HG03039 (cell line): ENCODE data around the gene CXXC5.
"Not testable (repeated sequence)": the region's sequence is repeated elsewhere in the genome, so short reads cannot be mapped to it uniquely, and the experiment has no call there.

Experiments used
- ATAC-seq: cut with Tn5 transposase; IDR thresholded peaks from one replicate; pipeline ENCODE4 v1.9.1; 2021; ENCODE audit warnings: mild to moderate bottlenecking, moderate library complexity; ENCODE audit not compliant: unreplicated experiment

The CXXC5 gene

DNA sequence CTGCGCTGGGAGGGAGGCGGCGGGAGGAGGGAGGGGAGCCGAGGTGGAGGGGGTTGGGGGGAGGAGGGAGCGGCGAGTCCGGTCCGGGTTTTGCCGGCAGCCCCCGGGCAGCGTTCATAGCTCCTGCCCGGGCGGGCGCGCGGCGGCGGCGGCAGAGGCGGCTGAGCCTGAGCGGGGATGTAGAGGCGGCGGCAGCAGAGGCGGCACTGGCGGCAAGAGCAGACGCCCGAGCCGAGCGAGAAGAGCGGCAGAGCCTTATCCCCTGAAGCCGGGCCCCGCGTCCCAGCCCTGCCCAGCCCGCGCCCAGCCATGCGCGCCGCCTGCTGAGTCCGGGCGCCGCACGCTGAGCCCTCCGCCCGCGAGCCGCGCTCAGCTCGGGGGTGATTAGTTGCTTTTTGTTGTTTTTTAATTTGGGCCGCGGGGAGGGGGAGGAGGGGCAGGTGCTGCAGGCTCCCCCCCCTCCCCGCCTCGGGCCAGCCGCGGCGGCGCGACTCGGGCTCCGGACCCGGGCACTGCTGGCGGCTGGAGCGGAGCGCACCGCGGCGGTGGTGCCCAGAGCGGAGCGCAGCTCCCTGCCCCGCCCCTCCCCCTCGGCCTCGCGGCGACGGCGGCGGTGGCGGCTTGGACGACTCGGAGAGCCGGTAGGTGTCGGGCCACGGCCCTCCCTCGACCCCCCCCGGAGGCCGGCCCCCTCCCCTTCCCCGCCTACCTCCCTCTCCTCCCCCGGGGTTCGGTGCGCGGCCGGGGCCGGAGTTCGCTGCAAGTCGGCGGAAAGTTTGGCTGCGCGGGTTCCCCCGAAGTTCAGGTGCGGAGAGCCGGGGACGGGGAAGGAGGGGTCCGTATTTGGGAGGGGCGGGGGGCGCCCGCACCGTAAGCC is at the start of gene CXXC5:
CXXC5 (plus strand) TSS at position 145 of the 877 bp plus-strand sequence. CDS start 32,175 bp downstream, outside the sequence.
- ATAC-seq = peak; percentile 30

- not testable (repeated sequence) for ATAC-seq
Observed at GRCh38 chr5:139598601-139598965, 49.6 kb upstream of the CXXC5 start.

DNA sequence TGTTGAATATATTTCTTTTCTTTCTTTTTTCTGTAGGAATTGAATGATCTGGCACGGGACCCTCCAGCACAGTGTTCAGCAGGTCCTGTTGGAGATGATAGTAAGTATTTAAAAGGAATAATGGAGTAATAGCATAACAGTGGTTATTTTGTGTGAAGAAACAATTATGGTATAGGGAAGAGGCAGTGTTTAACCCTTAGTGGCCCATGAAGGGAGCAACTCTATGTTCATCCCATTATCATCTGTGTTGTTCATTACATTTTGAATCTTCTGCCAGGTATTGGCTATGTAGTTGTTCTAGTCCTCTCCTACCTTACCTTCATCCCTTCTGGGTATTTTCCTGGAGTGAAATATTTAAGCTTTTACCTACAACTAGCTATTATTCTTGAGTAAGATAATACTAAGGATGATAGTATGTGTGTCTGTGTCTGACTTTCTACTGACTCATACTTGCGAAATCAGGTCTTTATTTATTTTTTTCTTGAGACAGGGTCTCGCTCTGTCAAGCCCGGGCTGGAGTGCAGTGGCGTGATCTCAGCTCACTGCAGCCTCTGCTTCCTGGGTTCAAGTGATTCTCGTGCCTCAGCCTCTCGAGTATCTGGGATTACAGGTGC is 47.7 kb upstream of the CXXC5 start:
- no peak for ATAC-seq

DNA sequence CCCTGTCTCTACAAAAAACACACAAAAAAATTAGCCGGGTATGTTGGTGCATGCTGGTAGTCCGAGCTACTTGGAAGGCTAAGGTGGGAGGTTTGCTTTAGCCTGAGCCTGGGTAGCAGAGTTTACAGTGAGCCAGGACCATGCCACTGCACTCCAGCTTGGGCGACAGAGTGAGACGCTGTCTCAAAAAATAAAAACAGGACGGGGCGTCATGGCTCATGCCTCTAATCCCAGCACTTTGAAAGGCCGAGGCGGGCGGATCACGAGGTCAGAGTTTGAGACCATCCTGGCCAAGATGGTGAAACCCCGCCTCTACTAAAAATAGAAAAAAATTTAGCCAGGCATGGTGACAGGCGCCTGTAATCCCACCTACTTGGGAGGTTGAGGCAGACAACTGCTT is 46.7 kb upstream of the CXXC5 start:
- ATAC-seq = no peak

DNA sequence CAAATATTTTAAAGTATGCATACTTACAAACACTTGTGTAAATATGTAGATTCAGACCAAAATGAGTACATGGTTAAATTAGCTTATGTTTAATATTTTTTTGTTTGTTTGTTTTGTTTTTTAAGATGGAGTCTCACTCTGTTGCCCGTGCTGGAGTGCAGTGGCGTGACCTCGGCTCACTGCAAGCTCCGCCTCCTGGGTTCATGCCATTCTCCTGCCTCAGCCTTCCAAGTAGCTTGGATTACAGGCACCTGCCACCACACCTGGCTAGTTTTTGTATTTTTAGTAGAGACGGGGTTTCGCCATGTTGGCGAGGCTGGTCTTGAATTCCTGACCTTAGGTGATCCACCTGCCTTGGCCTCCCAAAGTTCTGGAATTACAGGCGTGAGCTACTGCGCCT is 46.2 kb upstream of the CXXC5 start:
- ATAC-seq = not testable (repeated sequence)

GRCh38 chr5:139605887-139606286 is 42.3 kb upstream of the CXXC5 start:
- no peak for ATAC-seq

- ATAC-seq = no peak
Observed at GRCh38 chr5:139611703-139612584, 36.2 kb upstream of the CXXC5 start.

DNA sequence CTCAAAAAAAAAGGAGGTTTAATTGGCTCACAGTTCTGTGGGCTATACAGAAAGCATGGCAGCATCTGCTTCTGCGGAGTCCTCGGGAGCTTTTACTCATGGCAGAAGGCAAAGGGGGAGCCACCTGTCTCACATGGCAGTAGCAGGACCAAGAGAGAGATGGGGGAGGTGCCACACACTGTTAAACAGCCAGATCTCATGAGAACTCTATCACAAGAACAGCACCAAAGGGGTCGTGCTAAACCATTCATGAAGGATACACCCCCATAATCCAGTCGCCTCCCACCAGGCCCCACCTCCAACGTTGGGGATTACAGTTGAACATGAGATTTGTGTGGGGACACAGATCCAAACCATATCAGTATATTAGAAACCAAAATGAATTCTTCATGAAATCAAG is 28.3 kb upstream of the CXXC5 start:
- ATAC-seq = no peak

DNA sequence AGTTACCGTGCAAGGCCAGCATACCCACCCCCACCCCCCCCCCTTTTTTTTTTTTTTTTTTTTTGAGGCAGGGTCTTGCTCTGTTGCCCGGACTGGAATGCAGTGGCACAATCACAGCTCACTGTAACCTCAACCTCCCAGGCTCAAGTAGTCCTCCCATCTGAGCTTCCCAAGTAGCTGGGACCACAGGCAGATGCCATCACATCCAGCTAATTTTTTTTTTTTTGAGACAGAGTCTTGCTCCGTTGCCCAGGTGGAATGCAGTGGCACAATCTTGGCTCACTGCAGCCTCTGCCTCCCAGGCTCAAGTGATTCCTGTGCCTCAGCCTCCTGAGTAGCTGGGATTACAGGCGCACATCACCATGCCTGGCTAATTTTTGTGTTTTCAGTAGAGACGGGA is 22.8 kb upstream of the CXXC5 start:
- not testable (repeated sequence) for ATAC-seq

- no peak for ATAC-seq
Observed at GRCh38 chr5:139630855-139631254, 17.3 kb upstream of the CXXC5 start.

GRCh38 chr5:139631520-139632165 is 16.5 kb upstream of the CXXC5 start:
- ATAC-seq = no peak

GRCh38 chr5:139633295-139634027 is 14.7 kb upstream of the CXXC5 start:
- ATAC-seq = no peak

DNA sequence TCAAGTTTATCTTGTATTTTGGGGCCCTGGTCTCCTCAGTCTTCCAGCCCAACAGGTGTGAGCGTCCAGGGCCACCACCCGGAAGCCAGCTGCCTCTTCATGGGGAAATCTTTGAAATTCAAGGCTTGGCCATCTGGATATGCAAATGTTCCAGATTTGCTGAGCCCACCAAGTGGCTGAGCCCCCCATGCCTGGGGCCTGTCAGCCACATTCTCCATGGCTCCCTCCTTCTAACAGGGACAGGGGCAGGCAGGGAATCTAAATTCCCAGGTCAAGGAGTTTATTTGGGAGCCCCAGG is 14.2 kb upstream of the CXXC5 start:
- ATAC-seq = no peak

GRCh38 chr5:139634541-139634940 is 13.6 kb upstream of the CXXC5 start:
- ATAC-seq = no peak

DNA sequence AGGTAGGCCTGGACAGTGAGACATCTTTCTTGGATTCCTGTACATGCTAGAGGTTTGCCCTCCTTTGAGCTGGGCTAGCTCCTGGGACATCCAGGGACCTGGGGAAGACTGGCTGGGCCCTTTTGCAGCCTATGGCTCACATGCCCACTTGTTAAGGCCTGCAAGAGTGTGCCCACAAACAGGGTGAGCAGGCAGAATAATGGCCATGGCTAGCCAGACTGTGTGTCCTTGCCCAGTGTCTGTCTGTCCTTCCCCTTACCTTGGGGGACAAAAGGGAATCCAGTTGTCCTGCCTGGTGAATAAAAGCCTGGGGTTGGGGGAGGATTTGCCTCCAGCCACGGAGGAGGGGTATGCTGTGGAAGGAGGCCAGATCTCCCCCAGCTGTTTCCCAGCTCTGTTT is 13.0 kb upstream of the CXXC5 start:
- ATAC-seq = no peak

DNA sequence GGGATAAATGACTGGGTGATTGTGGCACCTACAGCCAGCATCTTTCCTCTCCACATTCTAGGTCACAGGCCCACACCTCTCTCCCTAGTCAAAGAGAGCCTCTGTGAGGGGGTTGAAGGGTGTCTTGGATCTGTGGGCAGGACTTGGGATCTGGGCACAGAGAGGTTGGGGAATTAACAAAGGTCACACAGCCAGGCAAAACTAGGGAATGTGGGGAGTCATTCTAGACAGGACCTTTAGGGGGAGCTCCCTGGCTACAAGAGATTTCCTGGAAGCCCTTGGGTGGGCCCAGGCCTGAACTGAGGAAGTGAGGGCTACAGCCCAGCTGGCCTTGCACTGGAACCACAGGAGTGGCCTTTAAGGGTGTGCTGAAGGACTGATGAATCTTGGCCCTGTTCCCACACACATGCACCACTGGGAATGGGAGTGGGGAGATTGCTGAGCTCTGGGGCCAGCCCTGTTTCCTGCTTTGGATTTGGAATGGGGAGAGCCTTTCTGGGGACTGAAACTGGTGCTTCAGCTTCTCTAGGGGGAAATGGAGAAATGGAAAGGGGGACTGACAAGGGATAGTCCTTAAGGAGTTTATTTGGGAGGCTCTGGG is 12.4 kb upstream of the CXXC5 start:
- ATAC-seq = no peak

GRCh38 chr5:139636207-139636792 is 11.8 kb upstream of the CXXC5 start:
- peak; percentile 46 for ATAC-seq

- ATAC-seq = no peak
Observed at GRCh38 chr5:139636975-139637408, 11.2 kb upstream of the CXXC5 start.

DNA sequence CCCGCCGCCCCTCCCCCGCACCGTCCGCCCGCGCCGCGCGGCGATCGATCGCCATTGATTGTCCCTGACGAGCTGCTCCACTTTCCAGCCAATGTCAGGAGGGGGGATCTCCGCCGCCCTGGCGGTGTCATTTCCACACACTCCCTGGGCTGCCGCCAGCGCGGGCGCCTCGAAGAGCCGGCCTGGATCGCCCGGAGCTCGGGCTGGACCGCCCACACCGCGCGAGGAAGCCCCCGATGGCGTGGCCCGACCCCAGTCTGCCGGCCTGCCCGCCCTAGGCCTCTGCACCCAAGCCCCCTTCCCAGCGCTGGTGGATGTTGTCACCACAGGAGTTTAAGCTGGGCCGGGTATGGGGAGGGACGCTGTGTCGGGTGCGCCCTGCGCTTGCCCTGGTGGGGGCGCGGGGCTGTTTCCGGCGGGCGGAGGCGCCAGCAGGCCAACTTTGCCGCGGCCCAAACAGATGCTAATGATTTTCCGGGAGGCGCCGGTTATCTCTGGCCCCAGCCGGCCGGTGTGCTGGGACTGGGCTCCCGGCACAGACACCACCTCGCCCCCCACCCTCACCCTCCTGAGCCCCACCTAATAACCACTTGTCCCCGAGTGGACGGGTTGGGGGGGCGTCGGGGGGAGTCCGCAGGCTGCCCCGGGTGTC is 10.6 kb upstream of the CXXC5 start:
- no peak for ATAC-seq
